ENCODE data around the gene ACACB. TPM values are rescaled to one million over a fixed set of nuclear protein-coding genes. Genes with fewer than 3 reads are reported as not detected.

The ACACB gene
- total RNA-seq, 6 experiments from 2014 or later: 107 to 237 (median 187) TPM

DNA sequence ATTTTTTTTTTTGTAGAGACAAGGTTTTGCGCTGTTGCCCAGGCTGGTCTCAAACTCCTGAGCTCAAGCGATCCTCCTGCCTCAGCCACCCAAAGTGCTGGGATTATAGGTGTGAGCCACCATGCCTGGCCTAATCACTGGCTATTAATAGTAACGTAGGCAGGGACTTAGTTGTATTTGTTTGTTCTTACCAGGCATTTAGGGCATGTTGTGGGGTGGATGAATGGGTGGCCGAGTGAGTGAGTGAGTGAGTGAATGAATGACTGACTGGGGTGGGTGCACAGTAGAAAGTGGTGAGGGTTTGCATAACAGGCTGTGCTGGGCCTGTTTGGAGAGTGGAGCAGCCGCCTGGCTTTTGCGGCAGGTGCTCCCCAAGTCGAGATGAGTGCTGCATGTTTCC is 105.7 kb downstream of the ACACB start:
- DNase-seq (no peak), ATAC-seq (no peak)
- Histone ChIP-seq H3K9me3 (no peaks in the 10 kb centered on the region), H3K27ac (no peak overlapping the region), H3K4me3 (no peak overlapping the region), H3K27me3 (no peaks in the 10 kb centered on the region), H3K4me1 (no peaks in the 10 kb centered on the region), H3K36me3 (peaks cover 5 to 97% (median 56%) of the 10 kb centered on the region in 4 donors)
- intact Hi-C loops (cut with DNase I): no loop called here
- no peak for TF ChIP-seq POLR2A (IDR thresholded peaks at IDR 0.05)
- TF ChIP-seq, protein P1, sequence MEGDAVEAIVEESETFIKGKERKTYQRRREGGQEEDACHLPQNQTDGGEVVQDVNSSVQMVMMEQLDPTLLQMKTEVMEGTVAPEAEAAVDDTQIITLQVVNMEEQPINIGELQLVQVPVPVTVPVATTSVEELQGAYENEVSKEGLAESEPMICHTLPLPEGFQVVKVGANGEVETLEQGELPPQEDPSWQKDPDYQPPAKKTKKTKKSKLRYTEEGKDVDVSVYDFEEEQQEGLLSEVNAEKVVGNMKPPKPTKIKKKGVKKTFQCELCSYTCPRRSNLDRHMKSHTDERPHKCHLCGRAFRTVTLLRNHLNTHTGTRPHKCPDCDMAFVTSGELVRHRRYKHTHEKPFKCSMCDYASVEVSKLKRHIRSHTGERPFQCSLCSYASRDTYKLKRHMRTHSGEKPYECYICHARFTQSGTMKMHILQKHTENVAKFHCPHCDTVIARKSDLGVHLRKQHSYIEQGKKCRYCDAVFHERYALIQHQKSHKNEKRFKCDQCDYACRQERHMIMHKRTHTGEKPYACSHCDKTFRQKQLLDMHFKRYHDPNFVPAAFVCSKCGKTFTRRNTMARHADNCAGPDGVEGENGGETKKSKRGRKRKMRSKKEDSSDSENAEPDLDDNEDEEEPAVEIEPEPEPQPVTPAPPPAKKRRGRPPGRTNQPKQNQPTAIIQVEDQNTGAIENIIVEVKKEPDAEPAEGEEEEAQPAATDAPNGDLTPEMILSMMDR (IDR thresholded peaks at IDR 0.05): no peak
- 79% methylated on average over 4 of the region's 7 CpGs for WGBS (ENCODE audit: insufficient coverage, low coverage, low lambda C conversion rate, missing lambda C conversion rate)

DNA sequence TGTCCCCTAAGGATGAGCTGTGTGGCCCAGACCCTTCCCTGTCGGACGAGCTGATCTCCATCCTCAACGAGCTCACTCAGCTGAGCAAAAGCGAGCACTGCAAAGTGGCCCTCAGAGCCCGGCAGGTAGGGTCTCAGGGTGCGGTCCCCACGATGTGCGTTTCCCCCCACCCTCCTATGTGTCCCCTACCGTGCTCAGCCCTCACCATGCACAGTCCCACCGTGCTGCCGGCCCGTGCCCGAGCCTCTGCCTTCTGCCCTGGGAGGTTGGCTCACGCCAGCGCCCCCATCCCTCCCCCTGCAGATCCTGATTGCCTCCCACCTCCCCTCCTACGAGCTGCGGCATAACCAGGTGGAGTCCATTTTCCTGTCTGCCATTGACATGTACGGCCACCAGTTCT is 106.1 kb downstream of the ACACB start:
- no peak overlapping the region for H3K27ac ChIP-seq
- WGBS (ENCODE audit: insufficient coverage, low coverage, low lambda C conversion rate, missing lambda C conversion rate): 97% methylated on average over 8 of the region's 18 CpGs
- intact Hi-C loops (cut with DNase I): no loop called here
- H3K4me1 ChIP-seq: no peaks in the 10 kb centered on the region
- H3K4me3 ChIP-seq: no peak overlapping the region
- H3K27me3 ChIP-seq: no peaks in the 10 kb centered on the region
- H3K36me3 ChIP-seq: peaks cover 5 to 97% (median 57%) of the 10 kb centered on the region in 4 donors
- TF ChIP-seq, protein P1 (IDR thresholded peaks at IDR 0.05): no peak
- no peak for TF ChIP-seq POLR2A (IDR thresholded peaks at IDR 0.05)
- DNase-seq (no peak), ATAC-seq (peak in 3 of 4 donors; percentile 18 to 47 (median 24))
- H3K9me3 ChIP-seq: no peaks in the 10 kb centered on the region

DNA sequence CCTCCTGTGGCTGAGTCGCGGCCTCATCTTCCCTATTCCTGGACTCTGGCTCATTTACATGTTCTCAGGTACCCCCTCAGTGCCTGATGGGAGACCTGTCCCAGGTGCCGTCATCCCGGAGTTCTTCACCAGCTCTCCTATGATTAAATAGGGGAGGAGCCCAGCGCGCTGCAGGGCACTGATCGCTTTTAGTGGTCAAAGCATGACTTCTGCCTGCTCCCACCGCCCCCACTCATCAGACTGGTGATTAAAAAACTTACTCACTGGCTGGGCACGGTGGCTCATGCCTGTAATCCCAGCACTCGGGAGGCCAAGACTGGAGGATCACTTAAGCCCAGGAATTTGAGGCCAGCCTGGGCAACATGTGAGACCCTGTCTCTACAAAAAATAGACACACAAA is 106.8 kb downstream of the ACACB start:
- Histone ChIP-seq H3K27ac (no peak overlapping the region), H3K9me3 (no peaks in the 10 kb centered on the region), H3K27me3 (no peaks in the 10 kb centered on the region), H3K36me3 (peaks cover 5 to 97% (median 56%) of the 10 kb centered on the region in 4 donors), H3K4me1 (no peaks in the 10 kb centered on the region), H3K4me3 (no peak overlapping the region)
- intact Hi-C loops (cut with DNase I): no loop called here
- TF ChIP-seq, protein P1 (IDR thresholded peaks at IDR 0.05): no peak
- TF ChIP-seq POLR2A (IDR thresholded peaks at IDR 0.05): no peak
- DNase-seq (no peak), ATAC-seq (no peak)
- WGBS (ENCODE audit: insufficient coverage, low coverage, low lambda C conversion rate, missing lambda C conversion rate): 98% methylated on average over 6 of the region's 10 CpGs

DNA sequence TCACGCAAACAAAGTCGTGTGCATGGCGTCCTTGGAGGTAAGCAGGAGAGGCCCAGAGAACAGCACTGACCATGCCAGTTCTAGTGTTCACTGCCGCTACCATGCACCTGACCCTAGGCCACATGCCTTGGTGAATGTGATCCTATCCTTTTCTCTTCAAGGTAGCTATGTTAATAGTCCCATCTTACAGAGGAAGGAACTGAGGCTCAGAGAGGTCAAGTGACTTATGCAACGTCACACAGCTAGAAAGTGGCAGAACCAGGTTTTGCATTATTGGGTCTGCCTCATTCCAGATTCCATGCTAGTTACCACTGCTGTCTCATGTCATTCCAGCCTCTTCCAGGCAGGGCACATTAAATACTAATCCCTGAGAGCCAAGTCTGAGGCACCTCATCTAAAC is 107.5 kb downstream of the ACACB start:
- Histone ChIP-seq H3K36me3 (peaks cover 5 to 97% (median 54%) of the 10 kb centered on the region in 4 donors), H3K4me3 (no peak overlapping the region), H3K27me3 (no peaks in the 10 kb centered on the region), H3K9me3 (no peaks in the 10 kb centered on the region), H3K27ac (no peak overlapping the region), H3K4me1 (no peaks in the 10 kb centered on the region)
- ATAC-seq: no peak
- 100% methylated on average over 4 of the region's 5 CpGs for WGBS (ENCODE audit: insufficient coverage, low coverage, low lambda C conversion rate, missing lambda C conversion rate)
- intact Hi-C loops (cut with DNase I): no loop called here
- no peak for TF ChIP-seq POLR2A (IDR thresholded peaks at IDR 0.05)
- TF ChIP-seq, protein P1 (IDR thresholded peaks at IDR 0.05): no peak
- no peak for DNase-seq

DNA sequence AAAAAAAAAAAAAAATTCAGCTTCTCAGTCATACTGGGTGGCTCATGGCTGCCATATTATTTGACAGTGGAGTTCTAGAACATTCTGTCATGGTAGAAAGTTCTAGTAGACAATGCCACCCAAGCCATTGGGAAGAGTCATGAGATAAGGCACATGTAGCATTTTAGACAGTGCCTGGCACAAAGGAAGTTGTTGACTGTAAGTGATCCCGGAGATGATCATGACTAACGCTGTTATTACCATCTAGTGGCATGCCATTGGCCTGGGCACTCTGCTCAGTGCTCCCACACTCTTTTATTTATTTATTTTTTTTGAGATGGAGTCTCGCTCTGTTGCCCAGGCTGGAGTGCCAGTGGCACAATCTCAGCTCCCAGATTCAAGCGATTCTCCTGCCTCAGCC is 112.3 kb downstream of the ACACB start:
- Histone ChIP-seq H3K9me3 (no peaks in the 10 kb centered on the region), H3K27me3 (no peaks in the 10 kb centered on the region), H3K36me3 (peaks cover 5 to 97% (median 56%) of the 10 kb centered on the region in 4 donors), H3K4me1 (no peaks in the 10 kb centered on the region), H3K4me3 (no peak overlapping the region), H3K27ac (no peak overlapping the region)
- intact Hi-C loops (cut with DNase I): no loop called here
- WGBS (ENCODE audit: insufficient coverage, low coverage, low lambda C conversion rate, missing lambda C conversion rate): 73% methylated on average over 3 of the region's 4 CpGs
- TF ChIP-seq, protein P1 (IDR thresholded peaks at IDR 0.05): no peak
- TF ChIP-seq POLR2A (IDR thresholded peaks at IDR 0.05): no peak
- DNase-seq (no peak), ATAC-seq (no peak)
